Measurements from ENCODE around the gene MYO7B. TPM values are rescaled to one million over a fixed set of nuclear protein-coding genes. Genes with fewer than 3 reads are reported as not detected.

Gene MYO7B
- total and polyA plus RNA-seq, 9 of the 15 experiments (the other 6 are each of a cell fraction or from before 2014, with no cell fraction given) = 0.08 TPM; not detected in 8

DNA sequence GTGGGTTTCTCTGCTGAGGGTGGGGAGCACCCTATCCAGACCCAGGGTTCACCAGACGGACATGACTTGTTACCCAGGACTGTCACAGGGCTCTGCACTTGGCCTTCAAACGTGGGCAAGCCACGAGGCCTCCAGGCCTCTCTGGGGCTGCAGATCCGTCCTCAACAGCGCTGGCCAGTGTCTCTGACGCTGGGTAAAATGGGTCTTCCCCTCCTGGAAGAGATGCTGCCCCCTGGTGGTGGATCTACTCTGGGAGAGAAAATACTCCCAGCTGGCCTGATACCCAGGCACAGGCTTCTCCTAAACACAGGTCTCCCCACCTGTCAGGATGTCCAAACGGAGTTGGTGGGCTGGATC, 114.2 kb downstream of the MYO7B start:
- ATAC-seq (peak; percentile 87), DNase-seq (ENCODE audit: extremely low read depth in 1 of 4, low spot score in 3 of 4) (peak; percentile 76 to 88 (median 78)), FAIRE-seq (peak; percentile 94)
- Histone ChIP-seq H3K9me1 (ENCODE audit: control insufficient read depth, insufficient read depth, low read length) (no peaks in the 10 kb centered on the region), H3K4me1 (replicated peaks in 1 of 2; ENCODE audit: control insufficient read depth in 2 of 2, insufficient read depth in 2 of 2, low read length in 2 of 2) (peaks cover 0 to 44% of the 10 kb centered on the region in 2 experiments; a peak in 2 of 5 replicates), H3K79me2 (ENCODE audit: control insufficient read depth, insufficient read depth, low read length) (no peaks in the 10 kb centered on the region), H3K27me3 (ENCODE audit: control insufficient read depth in 2 of 2, insufficient read depth in 2 of 2, low read length in 2 of 2) (peaks cover 55 to 85% of the 10 kb centered on the region in 2 experiments), H4K20me1 (replicated peaks; ENCODE audit: control insufficient read depth, insufficient read depth, low read length) (peaks cover 10% of the 10 kb centered on the region; the same call in 1 of the 2 replicates), H2AFZ (ENCODE audit: low read depth, low read length) (no peak overlapping the region), H3K9ac (ENCODE audit: insufficient read depth in 1 of 2, low read depth in 2 of 2, low read length in 2 of 2) (no peak overlapping the region), H3K4me2 (ENCODE audit: insufficient read depth, low read length) (no peak overlapping the region), H3K27ac (ENCODE audit: extremely low read depth, low read depth, low read length) (no peak overlapping the region), H3K36me3 (ENCODE audit: control insufficient read depth, insufficient read depth, low read length) (no peaks in the 10 kb centered on the region), H3K4me3 (no peak overlapping the region), H3K9me3 (replicated peaks; ENCODE audit: control insufficient read depth, insufficient read depth, low read depth, low read length) (no peaks in the 10 kb centered on the region)
- no TSS peak for BruUV-seq (replicated peaks)
- ChIA-PET POLR2A (interaction anchor here (0.6 to 1.3 kb wide), 4 partner anchors 10 to 33 kb away, joined by 3 to 6 read pairs (median 4); no protein-coding TSS in a partner anchor), CTCF (ENCODE audit: low intra/inter-chr PET ratio) (interaction anchor here (0.6 to 1.8 kb wide), 5 partner anchors 57 to 176 kb away, joined by 3 to 8 read pairs (median 4); no protein-coding TSS in a partner anchor)
- WGBS (ENCODE audit: insufficient coverage, low coverage, missing lambda C conversion rate) = 0% methylated on average over 6 of the region's 7 CpGs
- in situ Hi-C loops (cut with MboI) = no loop called here
- intact Hi-C loops (cut with micrococcal nuclease) = loop anchor here (1.0 to 5.0 kb wide), 2 partner anchors 58 to 452 kb away; no protein-coding TSS in a partner anchor
- TF ChIP-seq YY1 (IDR thresholded peaks at IDR 0.05; ENCODE audit: borderline replicate concordance in 1 of 3, control insufficient read depth in 1 of 3, extremely low read depth in 1 of 3, insufficient read depth in 3 of 3, insufficient read length in 1 of 3, insufficient replicate concordance in 2 of 3, low read depth in 1 of 3, low read length in 2 of 3) (peak in 1 of 3 experiments; percentile 44), ZNF79 (CRISPR knock-in tag; IDR thresholded peaks at IDR 0.05; ENCODE audit: low read depth) (no peak), TEAD2 (tag; IDR thresholded peaks at IDR 0.05) (no peak), CBFB (CRISPR knock-in tag; IDR thresholded peaks at IDR 0.05) (no peak), PTTG1 (tag; IDR thresholded peaks at IDR 0.05; ENCODE audit: low read depth) (no peak), SREBF2 (CRISPR knock-in tag; IDR thresholded peaks at IDR 0.05) (no peak), NFYB (IDR thresholded peaks at IDR 0.05; ENCODE audit: extremely low read depth, insufficient read length) (no peak), SIX5 (IDR thresholded peaks at IDR 0.05; ENCODE audit: borderline replicate concordance in 1 of 2, insufficient read depth in 1 of 2, low read depth in 1 of 2, low read length in 2 of 2) (0 out of 4 replicates have a peak, but pooled peaks of 1 of the 2 experiments have one; percentile 14), ZNF232 (CRISPR knock-in tag; IDR thresholded peaks at IDR 0.05) (no peak), ZEB2 (IDR thresholded peaks at IDR 0.05) (no peak), IRF2 (CRISPR knock-in tag; IDR thresholded peaks at IDR 0.05) (no peak), ZNF140 (CRISPR knock-in tag; IDR thresholded peaks at IDR 0.05) (no peak), HDAC6 (IDR thresholded peaks at IDR 0.05; ENCODE audit: low read depth, low read length) (no peak), NEUROD1 (IDR thresholded peaks at IDR 0.05; ENCODE audit: borderline replicate concordance, low read depth, low read length, partially characterized antibody) (no peak), HDAC2 (IDR thresholded peaks at IDR 0.05) (no peak)
- TF ChIP-seq, protein P1, sequence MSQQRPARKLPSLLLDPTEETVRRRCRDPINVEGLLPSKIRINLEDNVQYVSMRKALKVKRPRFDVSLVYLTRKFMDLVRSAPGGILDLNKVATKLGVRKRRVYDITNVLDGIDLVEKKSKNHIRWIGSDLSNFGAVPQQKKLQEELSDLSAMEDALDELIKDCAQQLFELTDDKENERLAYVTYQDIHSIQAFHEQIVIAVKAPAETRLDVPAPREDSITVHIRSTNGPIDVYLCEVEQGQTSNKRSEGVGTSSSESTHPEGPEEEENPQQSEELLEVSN (IDR thresholded peaks at IDR 0.05; ENCODE audit: borderline replicate concordance in 1 of 2, extremely low read depth in 1 of 2, insufficient read depth in 1 of 2, insufficient read length in 1 of 2, low read depth in 1 of 2, low read length in 1 of 2, poor library complexity in 1 of 2, severe bottlenecking in 1 of 2) = peak; percentile 33 to 46
- TF ChIP-seq, protein P2, sequence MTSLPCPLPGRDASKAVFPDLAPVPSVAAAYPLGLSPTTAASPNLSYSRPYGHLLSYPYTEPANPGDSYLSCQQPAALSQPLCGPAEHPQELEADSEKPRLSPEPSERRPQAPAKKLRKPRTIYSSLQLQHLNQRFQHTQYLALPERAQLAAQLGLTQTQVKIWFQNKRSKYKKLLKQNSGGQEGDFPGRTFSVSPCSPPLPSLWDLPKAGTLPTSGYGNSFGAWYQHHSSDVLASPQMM (CRISPR knock-in tag; IDR thresholded peaks at IDR 0.05) = no peak
- TF ChIP-seq, protein P3, sequence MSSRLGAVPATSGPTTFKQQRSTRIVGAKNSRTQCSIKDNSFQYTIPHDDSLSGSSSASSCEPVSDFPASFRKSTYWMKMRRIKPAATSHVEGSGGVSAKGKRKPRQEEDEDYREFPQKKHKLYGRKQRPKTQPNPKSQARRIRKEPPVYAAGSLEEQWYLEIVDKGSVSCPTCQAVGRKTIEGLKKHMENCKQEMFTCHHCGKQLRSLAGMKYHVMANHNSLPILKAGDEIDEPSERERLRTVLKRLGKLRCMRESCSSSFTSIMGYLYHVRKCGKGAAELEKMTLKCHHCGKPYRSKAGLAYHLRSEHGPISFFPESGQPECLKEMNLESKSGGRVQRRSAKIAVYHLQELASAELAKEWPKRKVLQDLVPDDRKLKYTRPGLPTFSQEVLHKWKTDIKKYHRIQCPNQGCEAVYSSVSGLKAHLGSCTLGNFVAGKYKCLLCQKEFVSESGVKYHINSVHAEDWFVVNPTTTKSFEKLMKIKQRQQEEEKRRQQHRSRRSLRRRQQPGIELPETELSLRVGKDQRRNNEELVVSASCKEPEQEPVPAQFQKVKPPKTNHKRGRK (tag; IDR thresholded peaks at IDR 0.05) = no peak

Measured in K562 (cell line).